KMS-11 (cell line): ENCODE results near the gene ZNF793.

Source experiments
- H2AFZ ChIP-seq: fragments of 200-600 bp; sonication (generic); 2 replicates; pipeline ENCODE4 v1.6.1; 2016; ENCODE audit warnings: antibody characterized with exemption, mixed run types, low read depth
- H3K27ac ChIP-seq: fragments of 200-600 bp; sonication (generic); 2 replicates; pipeline ENCODE4 v1.6.1; 2016; ENCODE audit warnings: mild to moderate bottlenecking, mixed run types
- H3K27me3 ChIP-seq: fragments of 200-600 bp; sonication (generic); 2 replicates; pipeline ENCODE4 v1.6.1; 2017; ENCODE audit warnings: mild to moderate bottlenecking, low read depth, mixed run types, moderate library complexity; ENCODE audit not compliant: insufficient read depth
- H3K36me3 ChIP-seq: fragments of 200-600 bp; sonication (generic); 2 replicates; pipeline ENCODE4 v1.6.1; 2017; ENCODE audit warnings: mild to moderate bottlenecking, mixed run types; ENCODE audit not compliant: insufficient read depth
- H3K4me1 ChIP-seq: fragments of 200-600 bp; sonication (generic); 2 replicates; pipeline ENCODE4 v1.6.1; 2016; ENCODE audit warnings: mild to moderate bottlenecking, low read depth, mixed run types; ENCODE audit not compliant: poor library complexity, severe bottlenecking
- H3K4me2 ChIP-seq: fragments of 200-600 bp; sonication (generic); 2 replicates; pipeline ENCODE4 v1.7.0; 2016; ENCODE audit warnings: mild to moderate bottlenecking, mixed run types
- H3K4me3 ChIP-seq: fragments of 200-600 bp; sonication (generic); IDR thresholded peaks from 2 replicates; pipeline ENCODE4 v1.6.1; 2017; ENCODE audit warnings: low read depth, low read length, mixed read lengths; ENCODE audit not compliant: insufficient read depth
- H3K79me2 ChIP-seq: fragments of 200-600 bp; sonication (generic); 2 replicates; pipeline ENCODE4 v1.6.1; 2016; ENCODE audit warnings: low read depth, mixed run types; ENCODE audit not compliant: insufficient read depth
- H3K9ac ChIP-seq: fragments of 200-600 bp; sonication (generic); 2 replicates; pipeline ENCODE4 v1.6.1; 2016; ENCODE audit warnings: mild to moderate bottlenecking, mixed run types
- H4K20me1 ChIP-seq: fragments of 200-600 bp; sonication (generic); 2 replicates; pipeline ENCODE4 v1.6.1; 2016; ENCODE audit warnings: mild to moderate bottlenecking, mixed run types; ENCODE audit not compliant: insufficient read depth
- TF ChIP-seq, protein P1 (sequence below): fragments of 200-600 bp; sonication (generic); conservative IDR thresholded peaks from 2 replicates; pipeline ENCODE4 v1.6.1; 2017; ENCODE audit warnings: low read depth, mild to moderate bottlenecking, antibody characterized with exemption, low read length, moderate library complexity, mixed read lengths

ZNF793 gene

DNA sequence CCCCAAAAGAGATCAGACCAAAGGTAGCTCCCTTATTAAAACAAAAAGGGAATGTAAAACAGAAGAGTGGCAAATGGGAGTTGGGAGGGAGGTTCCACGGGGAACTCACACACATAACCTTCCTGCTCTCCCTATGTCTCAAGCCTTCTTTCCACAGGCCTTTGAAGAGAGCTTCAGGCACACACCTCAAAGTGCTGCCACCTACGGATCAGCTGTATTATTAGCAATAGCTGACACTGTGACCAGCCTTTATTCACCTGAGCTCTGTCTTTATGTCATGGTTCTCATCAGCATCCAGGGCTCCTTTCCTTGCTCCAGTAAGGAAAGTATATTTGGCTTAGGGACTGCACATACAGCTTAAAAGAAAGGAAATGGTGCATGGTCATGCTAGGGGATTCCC, 76.6 kb downstream of the ZNF793 start:
- Histone ChIP-seq H3K4me1 (no peaks in the 10 kb centered on the region), H3K27ac (no peak overlapping the region), H3K36me3 (no peaks in the 10 kb centered on the region; the same call in 1 of the 2 replicates), H3K9ac (no peak overlapping the region), H3K4me2 (no peak overlapping the region), H4K20me1 (no peaks in the 10 kb centered on the region), H3K27me3 (no peaks in the 10 kb centered on the region), H2AFZ (no peak overlapping the region), H3K79me2 (no peaks in the 10 kb centered on the region), H3K4me3 (no peak overlapping the region)
- TF ChIP-seq, protein P1, sequence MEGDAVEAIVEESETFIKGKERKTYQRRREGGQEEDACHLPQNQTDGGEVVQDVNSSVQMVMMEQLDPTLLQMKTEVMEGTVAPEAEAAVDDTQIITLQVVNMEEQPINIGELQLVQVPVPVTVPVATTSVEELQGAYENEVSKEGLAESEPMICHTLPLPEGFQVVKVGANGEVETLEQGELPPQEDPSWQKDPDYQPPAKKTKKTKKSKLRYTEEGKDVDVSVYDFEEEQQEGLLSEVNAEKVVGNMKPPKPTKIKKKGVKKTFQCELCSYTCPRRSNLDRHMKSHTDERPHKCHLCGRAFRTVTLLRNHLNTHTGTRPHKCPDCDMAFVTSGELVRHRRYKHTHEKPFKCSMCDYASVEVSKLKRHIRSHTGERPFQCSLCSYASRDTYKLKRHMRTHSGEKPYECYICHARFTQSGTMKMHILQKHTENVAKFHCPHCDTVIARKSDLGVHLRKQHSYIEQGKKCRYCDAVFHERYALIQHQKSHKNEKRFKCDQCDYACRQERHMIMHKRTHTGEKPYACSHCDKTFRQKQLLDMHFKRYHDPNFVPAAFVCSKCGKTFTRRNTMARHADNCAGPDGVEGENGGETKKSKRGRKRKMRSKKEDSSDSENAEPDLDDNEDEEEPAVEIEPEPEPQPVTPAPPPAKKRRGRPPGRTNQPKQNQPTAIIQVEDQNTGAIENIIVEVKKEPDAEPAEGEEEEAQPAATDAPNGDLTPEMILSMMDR, result no peak
